Ramos (cell line): ENCODE measurements around the gene EEA1.
"Not testable (repeated sequence)": the region's sequence is repeated elsewhere in the genome, so short reads cannot be mapped to it uniquely, and the experiment has no call there.

ENCODE experiments used
- in situ Hi-C: fragments of 300-500 bp; cut with MboI; formaldehyde crosslinking; loops from one replicate; pipeline ENCODE4 v1.14.3; 2022; ENCODE audit warnings: low sequenced_read_pairs; ENCODE audit not compliant: unreplicated experiment

EEA1 gene

GRCh38 chr12:92762773-92763172 lies 166.3 kb downstream of the EEA1 start:
- in situ Hi-C loops: no loop called here

- in situ Hi-C loops: no loop called here
These were observed 169.3 kb downstream of the EEA1 start for GRCh38 chr12:92759634-92760268.

DNA sequence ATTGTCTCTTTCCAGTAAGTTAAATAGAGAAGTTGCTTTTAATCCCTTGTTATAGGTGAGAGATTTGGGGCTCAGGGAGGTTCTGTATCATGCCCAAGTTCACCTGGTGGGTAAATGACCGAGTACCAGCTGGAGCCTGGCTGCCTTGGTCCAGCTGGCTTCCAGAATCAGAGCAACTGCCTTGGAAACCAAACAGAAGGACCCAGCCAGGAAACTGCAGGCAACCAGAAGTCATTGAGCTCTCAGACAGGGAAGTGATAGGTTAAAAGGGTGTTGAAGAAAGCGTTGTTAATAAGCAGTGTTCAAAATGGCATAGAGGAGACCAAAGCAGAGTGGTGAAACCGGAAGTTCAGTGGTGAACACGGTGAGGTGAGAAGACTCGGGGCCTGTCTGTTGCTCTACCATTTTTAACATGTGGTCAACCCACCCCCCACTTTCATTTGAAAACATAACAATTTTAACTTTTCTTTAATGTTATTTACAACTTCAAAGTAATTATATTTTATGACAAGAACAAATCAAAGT lies 171.4 kb downstream of the EEA1 start:
- in situ Hi-C loops: no loop called here

DNA sequence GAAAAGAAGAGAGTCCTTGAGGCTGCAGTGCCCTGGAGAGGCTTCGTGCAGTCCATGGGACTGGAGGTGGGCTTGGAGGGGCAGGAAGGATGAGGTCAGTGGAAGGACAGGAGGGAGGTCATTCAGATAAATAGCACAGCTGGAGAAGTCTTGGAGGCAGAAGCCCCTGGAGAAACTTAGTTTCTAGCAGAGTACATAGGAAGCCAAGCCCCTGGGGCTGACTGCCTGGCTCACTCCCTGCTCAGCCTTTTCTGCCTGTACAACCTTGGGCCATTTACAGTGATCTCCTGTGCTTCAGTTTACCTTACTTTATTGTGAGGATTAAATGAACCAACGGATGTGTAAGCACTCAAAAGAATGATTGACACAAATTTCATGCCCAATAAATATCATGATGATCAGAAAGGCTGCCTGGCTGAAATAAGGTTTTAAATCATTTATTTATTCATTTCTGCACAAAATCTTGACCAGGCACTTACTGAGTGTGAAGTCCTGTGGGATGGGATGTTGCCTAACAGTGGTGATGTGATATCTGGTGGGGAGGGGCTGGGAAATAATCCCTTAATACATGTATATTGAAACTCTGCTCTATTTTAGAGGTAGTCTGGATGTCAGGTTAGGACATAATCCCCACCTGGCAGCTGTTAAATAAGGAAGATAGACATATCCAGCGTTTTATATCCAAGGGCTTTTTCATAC lies 172.0 kb downstream of the EEA1 start:
- in situ Hi-C loops: no loop called here

DNA sequence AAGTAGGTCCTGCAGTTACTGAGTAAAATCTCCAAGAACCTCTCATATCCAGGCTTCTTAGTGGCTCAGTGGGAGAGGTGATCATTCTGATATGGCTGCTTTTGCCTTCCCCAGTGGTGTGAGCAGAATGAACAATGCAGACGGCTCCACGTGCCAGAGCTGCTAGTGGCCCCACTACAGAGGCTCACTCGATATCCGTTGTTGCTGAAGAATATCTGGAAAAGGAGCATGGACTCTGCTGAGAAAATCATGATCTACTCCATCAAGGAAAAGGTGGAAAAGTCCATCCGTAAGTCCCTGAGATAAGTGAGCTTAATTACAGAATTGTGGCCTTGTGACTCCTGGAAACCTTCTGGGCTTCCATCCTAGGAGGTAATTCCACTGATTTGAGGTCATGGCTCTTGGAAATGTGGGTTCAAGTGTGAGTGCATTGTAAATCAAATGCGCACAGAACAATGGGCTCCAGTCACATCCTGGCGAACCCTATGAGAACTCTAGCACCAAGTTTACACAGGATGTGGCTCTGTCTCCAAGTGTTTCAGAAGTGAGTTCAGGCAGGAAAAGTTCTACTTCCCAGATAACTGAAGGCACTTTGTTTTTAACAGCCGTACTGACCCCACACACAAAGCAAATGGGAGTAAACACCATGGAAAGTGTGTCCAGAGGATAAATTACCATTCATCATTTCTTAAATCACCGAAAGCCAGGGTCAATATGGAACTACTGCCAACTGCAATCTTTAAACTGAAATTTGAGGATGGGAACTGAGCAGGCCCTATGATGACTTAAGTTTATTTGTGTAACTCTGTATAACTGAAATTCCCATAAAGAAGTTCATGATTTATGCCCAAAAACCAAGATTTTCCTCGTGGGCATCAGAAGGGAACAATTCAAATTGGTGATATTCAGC lies 174.9 kb downstream of the EEA1 start:
- in situ Hi-C loops: no loop called here

GRCh38 chr12:92749691-92750090 lies 179.4 kb downstream of the EEA1 start:
- in situ Hi-C loops: not testable (repeated sequence)

- in situ Hi-C loops: no loop called here
These were observed 181.9 kb downstream of the EEA1 start for GRCh38 chr12:92747151-92747550.

DNA sequence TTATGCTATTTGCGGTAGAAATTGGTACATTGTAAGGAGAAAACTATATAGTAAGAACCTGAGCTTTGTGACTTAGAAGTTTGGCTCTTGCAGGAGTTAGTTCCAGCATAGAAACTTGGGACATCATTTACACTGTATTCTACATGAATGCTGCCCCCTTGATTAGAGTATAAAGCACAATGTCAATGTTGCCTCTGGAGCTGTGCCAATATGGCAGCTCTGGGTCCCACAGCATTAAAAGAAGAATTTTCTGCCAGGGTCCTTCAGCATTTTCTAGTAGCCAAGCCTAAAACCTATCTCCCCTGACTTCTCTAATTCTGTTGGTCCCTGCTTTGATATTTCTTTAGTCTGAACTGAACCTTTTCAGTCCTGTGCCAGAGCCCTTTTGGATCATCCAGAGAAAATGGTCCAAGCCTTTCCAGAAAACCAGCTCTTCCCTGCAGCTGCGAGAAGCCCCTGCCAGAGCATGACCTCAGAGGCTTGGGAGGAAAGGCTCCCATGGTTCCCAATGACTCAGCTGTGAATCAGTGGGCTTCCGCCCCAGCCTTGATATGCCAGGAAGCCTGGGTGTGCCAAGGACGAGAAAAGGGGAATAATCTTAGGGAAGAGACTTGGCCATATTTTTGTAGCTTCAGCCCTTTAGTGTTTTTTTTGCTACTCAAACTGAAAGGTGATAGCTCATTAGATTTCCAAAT lies 183.1 kb downstream of the EEA1 start:
- in situ Hi-C loops: no loop called here

- in situ Hi-C loops: no loop called here
These were observed 186.1 kb downstream of the EEA1 start for GRCh38 chr12:92743026-92743425.

DNA sequence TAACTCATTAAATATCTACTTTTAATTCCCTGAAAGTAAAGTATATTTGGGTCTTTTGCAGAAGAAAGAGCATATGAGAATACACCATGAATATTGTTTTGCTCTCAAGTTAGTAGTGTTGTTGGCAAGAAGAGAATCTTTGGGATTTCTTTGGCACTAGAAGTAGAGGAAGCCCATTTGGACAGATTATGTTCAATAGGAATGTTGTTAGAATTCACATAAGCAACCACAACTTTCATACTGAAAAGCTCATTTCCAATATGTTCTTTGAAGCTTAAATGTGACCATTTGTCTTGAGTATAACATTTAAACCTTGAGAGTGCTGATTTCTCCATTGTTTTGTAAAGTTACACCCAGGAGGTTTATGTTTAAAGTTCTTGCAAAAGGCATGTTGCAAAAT lies 188.7 kb downstream of the EEA1 start:
- in situ Hi-C loops: no loop called here

- in situ Hi-C loops: no loop called here
These were observed 190.0 kb downstream of the EEA1 start for GRCh38 chr12:92739113-92739512.

- in situ Hi-C loops: no loop called here
These were observed 190.9 kb downstream of the EEA1 start for GRCh38 chr12:92737855-92738850.

DNA sequence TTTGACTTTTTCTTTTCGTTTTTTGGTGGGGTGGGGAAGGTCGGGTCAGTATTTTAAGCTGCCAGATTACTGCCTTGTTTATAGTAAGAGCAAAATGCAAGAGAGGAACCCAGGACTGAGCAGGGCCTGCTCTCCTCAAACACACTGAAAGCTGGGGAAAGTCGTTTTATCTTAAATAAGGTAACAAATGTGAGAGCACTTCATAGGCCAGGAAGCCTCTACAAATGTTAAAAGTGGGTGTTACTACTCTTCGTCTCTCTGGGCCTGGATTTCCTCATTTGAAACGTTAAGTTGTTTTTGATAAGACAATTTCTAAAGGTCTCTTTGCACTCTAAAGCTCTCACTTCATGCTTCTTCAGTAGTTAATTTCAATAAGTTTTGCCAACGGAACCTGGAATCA lies 192.5 kb downstream of the EEA1 start:
- in situ Hi-C loops: no loop called here

GRCh38 chr12:92735131-92735721 lies 193.9 kb downstream of the EEA1 start:
- in situ Hi-C loops: no loop called here

GRCh38 chr12:92733661-92734060 lies 195.4 kb downstream of the EEA1 start:
- in situ Hi-C loops: no loop called here

- in situ Hi-C loops: no loop called here
These were observed 195.9 kb downstream of the EEA1 start for GRCh38 chr12:92733181-92733580.

- in situ Hi-C loops: no loop called here
These were observed 196.4 kb downstream of the EEA1 start for GRCh38 chr12:92732716-92733115.

DNA sequence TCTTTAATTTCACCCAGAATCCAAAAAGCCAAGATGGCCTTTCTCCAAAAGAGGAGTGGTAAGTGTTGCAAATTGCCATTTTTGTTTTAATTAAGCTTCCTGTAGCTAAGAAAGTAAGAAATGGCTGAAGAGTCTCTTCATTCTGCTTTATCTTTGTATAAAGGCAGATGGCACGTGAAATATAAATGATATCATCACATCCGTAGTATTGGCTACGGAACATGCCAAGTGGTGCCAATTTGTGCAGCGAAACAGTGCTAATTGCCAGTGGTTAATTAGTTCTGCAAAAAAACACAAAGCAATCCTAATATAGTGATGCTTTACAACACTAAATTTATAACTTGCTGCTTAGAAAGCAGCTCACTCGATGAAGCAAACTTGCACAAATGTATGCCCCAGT lies 196.9 kb downstream of the EEA1 start:
- in situ Hi-C loops: no loop called here

GRCh38 chr12:92730758-92731157 lies 198.3 kb downstream of the EEA1 start:
- in situ Hi-C loops: no loop called here
